GM23338 (cell line): ENCODE data around the gene C1orf52. TPM values are rescaled to one million over a fixed set of nuclear protein-coding genes. Genes with fewer than 3 reads are reported as not detected.

ENCODE experiments used
- ATAC-seq: fragments of 200-7000 bp; cut with Tn5 transposase; 3 replicates; pipeline ENCODE4 v1.9.1; 2020
- DNase-seq: peaks from one replicate; pipeline ENCODE4 v3.0.0-alpha.2; 2015; ENCODE audit warnings: low spot score
- H2AFZ ChIP-seq: fragments of 200-600 bp; sonication (generic); 2 replicates; pipeline ENCODE4 v1.8.0; 2016; ENCODE audit warnings: antibody characterized with exemption, mild to moderate bottlenecking, moderate library complexity
- H3F3A ChIP-seq: fragments of 200-600 bp; sonication (generic); replicated peaks from 2 replicates; pipeline ENCODE4 v1.8.0; 2017; ENCODE audit warnings: antibody characterized with exemption, mixed run types, low read depth
- H3K27ac ChIP-seq: fragments of 200-600 bp; sonication (generic); 2 replicates; pipeline ENCODE4 v1.6.1; 2016; ENCODE audit warnings: low read depth
- H3K27me3 ChIP-seq: fragments of 200-600 bp; sonication (generic); 2 replicates; pipeline ENCODE4 v1.8.0; 2016; ENCODE audit warnings: mild to moderate bottlenecking, mixed run types, moderate library complexity; ENCODE audit not compliant: insufficient read depth
- H3K36me3 ChIP-seq: fragments of 200-600 bp; sonication (generic); 2 replicates; pipeline ENCODE4 v1.8.0; 2016; ENCODE audit warnings: mild to moderate bottlenecking; ENCODE audit not compliant: insufficient read depth
- H3K4me1 ChIP-seq: fragments of 200-600 bp; sonication (generic); 2 replicates; pipeline ENCODE4 v1.8.0; 2016; ENCODE audit warnings: mild to moderate bottlenecking, moderate library complexity; ENCODE audit not compliant: insufficient read depth
- H3K4me2 ChIP-seq: fragments of 200-600 bp; sonication (generic); 2 replicates; pipeline ENCODE4 v1.7.1; 2017; ENCODE audit warnings: mixed run types
- H3K4me3 ChIP-seq: fragments of 200-600 bp; sonication (generic); 2 replicates; pipeline ENCODE4 v1.6.1; 2016; ENCODE audit warnings: mixed run types
- H3K79me2 ChIP-seq: fragments of 200-600 bp; sonication (generic); replicated peaks from 2 replicates; pipeline ENCODE4 v1.8.0; 2017; ENCODE audit warnings: mild to moderate bottlenecking; ENCODE audit not compliant: insufficient read depth
- H3K9me2 ChIP-seq: fragments of 200-600 bp; sonication (generic); 2 replicates; pipeline ENCODE4 v1.8.0; 2017; ENCODE audit not compliant: insufficient read depth
- H4K20me1 ChIP-seq: fragments of 200-600 bp; sonication (generic); replicated peaks from 2 replicates; pipeline ENCODE4 v1.8.0; 2017; ENCODE audit warnings: mild to moderate bottlenecking; ENCODE audit not compliant: insufficient read depth
- H3K27ac Mint-ChIP-seq: 2 replicates; pipeline ENCODE4 v1.8.0; 2020; ENCODE audit warnings: inconsistent platforms, mild to moderate bottlenecking, moderate library complexity, mixed read lengths
- H3K27me3 Mint-ChIP-seq: 3 replicates; pipeline ENCODE4 v1.8.0; 2022; ENCODE audit warnings: low read depth, mild to moderate bottlenecking, moderate library complexity, mixed read lengths, inconsistent platforms; ENCODE audit not compliant: insufficient read depth, poor library complexity
- H3K36me3 Mint-ChIP-seq: 3 replicates; pipeline ENCODE4 v1.8.0; 2021; ENCODE audit warnings: low read depth, mild to moderate bottlenecking, inconsistent platforms, moderate library complexity, mixed read lengths
- H3K4me1 Mint-ChIP-seq: 3 replicates; pipeline ENCODE4 v1.8.0; 2020; ENCODE audit warnings: mild to moderate bottlenecking, inconsistent platforms, mixed read lengths
- H3K4me3 Mint-ChIP-seq: 3 replicates; pipeline ENCODE4 v1.8.0; 2021; ENCODE audit warnings: moderate library complexity, mild to moderate bottlenecking, inconsistent platforms, mixed read lengths
- H3K9me3 Mint-ChIP-seq: 3 replicates; pipeline ENCODE4 v1.8.0; 2020; ENCODE audit warnings: moderate library complexity, mild to moderate bottlenecking, inconsistent platforms, mixed read lengths
- CTCF ChIP-seq, 2 experiments: fragments of 200-600 bp in 1 of 2; sonication (generic) in 1 of 2; conservative IDR thresholded peaks; 2 replicates each; pipeline versions ENCODE4 v1.5.1 to v1.6.1; 2016 to 2017; ENCODE audit warnings: antibody characterized with exemption in 2 of 2, low read depth in 2 of 2, mild to moderate bottlenecking in 2 of 2, moderate library complexity in 1 of 2
- ETS1 ChIP-seq: IDR thresholded peaks from 2 replicates; pipeline ENCODE4 v1.6.1; 2016; ENCODE audit warnings: antibody characterized with exemption
- EZH2 ChIP-seq: fragments of 200-600 bp; sonication (generic); IDR thresholded peaks from one replicate; pipeline ENCODE4 v1.8.0; 2017; ENCODE audit warnings: antibody characterized with exemption, mild to moderate bottlenecking, low read depth; ENCODE audit not compliant: unreplicated experiment
- EZH2phosphoT487 ChIP-seq: fragments of 200-600 bp; sonication (generic); IDR thresholded peaks from one replicate; pipeline ENCODE4 v1.8.1; 2018; ENCODE audit warnings: antibody characterized with exemption; ENCODE audit not compliant: unreplicated experiment
- JUNB ChIP-seq: IDR thresholded peaks from one replicate; pipeline ENCODE4 v1.6.1; 2016; ENCODE audit warnings: antibody characterized with exemption; ENCODE audit not compliant: unreplicated experiment
- NANOG ChIP-seq: IDR thresholded peaks from 2 replicates; pipeline ENCODE4 v1.6.1; 2016; ENCODE audit warnings: antibody characterized with exemption, borderline replicate concordance
- POLR2AphosphoS5 ChIP-seq: IDR thresholded peaks from 2 replicates; pipeline ENCODE4 v1.6.1; 2016; ENCODE audit warnings: antibody characterized with exemption, low read depth
- STAT1 ChIP-seq: IDR thresholded peaks from one replicate; pipeline ENCODE4 v1.6.1; 2016; ENCODE audit warnings: antibody characterized with exemption; ENCODE audit not compliant: unreplicated experiment
- ZNF114 ChIP-seq: fragments of 250-450 bp; sonication (Bioruptor Pico); IDR thresholded peaks from 2 replicates; pipeline ENCODE4 v1.5.0; 2020; ENCODE audit warnings: mild to moderate bottlenecking, moderate library complexity
- ZNF331 ChIP-seq: fragments of 250-450 bp; sonication (Bioruptor Pico); IDR thresholded peaks from 2 replicates; pipeline ENCODE4 v1.5.0; 2020; ENCODE audit warnings: low read depth, mild to moderate bottlenecking, moderate library complexity
- ZNF462 ChIP-seq: fragments of 250-450 bp; sonication (Bioruptor Pico); IDR thresholded peaks from 2 replicates; pipeline ENCODE4 v1.5.0; 2020; ENCODE audit warnings: mild to moderate bottlenecking, moderate library complexity
- polyA plus RNA-seq: library from polyadenylated mRNA; unstranded; fragments of >200 nt; fragmentation: Nextera tagmentation; extraction: Ambion mirVana; gene quantifications from 2 replicates; pipeline ENCODE4 v1.2.1, GENCODE V29; 2016
- total RNA-seq: library from RNA; depleted of rRNA; stranded (reverse); fragments of >200 nt; shearing (Covaris generic); gene quantifications from 2 replicates; pipeline ENCODE4 v1.2.3, GENCODE V29; 2014

The C1orf52 gene
- total and polyA plus RNA-seq, 2 experiments from 2014 or later, result 35.6 to 102 TPM

- H3K27ac ChIP-seq, result no peak overlapping the region
- no peaks in the 10 kb centered on the region for H3F3A ChIP-seq
- H3K36me3 Mint-ChIP-seq, result no peaks in the 10 kb centered on the region
- no peak overlapping the region for H3K27ac Mint-ChIP-seq
- no peaks in the 10 kb centered on the region for H3K9me2 ChIP-seq
- TF ChIP-seq ZNF331 (CRISPR knock-in tag) (no peak), ETS1 (no peak), JUNB (no peak), STAT1 (no peak), EZH2 (no peak)
- H3K27me3 ChIP-seq, result no peaks in the 10 kb centered on the region
- no peak for DNase-seq
- H3K36me3 ChIP-seq, result no peaks in the 10 kb centered on the region
- no peak overlapping the region for H3K4me2 ChIP-seq
- peak overlapping the region; percentile 87; the same call in 1 of the 2 replicates for H2AFZ ChIP-seq
- H3K79me2 ChIP-seq, result no peaks in the 10 kb centered on the region
- H3K9me3 Mint-ChIP-seq, result no peaks in the 10 kb centered on the region
- ATAC-seq, result peak; percentile 67
- peaks cover 24% of the 10 kb centered on the region for H3K4me1 ChIP-seq
- H3K4me1 Mint-ChIP-seq, result peaks cover 22% of the 10 kb centered on the region
- H3K4me3 ChIP-seq, result no peak overlapping the region
- H3K4me3 Mint-ChIP-seq, result no peak overlapping the region
- peaks cover 3% of the 10 kb centered on the region for H3K27me3 Mint-ChIP-seq
- H4K20me1 ChIP-seq, result no peaks in the 10 kb centered on the region
Measured at GRCh38 chr1:85219853-85220610, 39.4 kb downstream of the C1orf52 start.

GRCh38 chr1:85216697-85217096, 42.8 kb downstream of the C1orf52 start:
- no peak for ATAC-seq
- Histone ChIP-seq H3K4me1 (peaks cover 12% of the 10 kb centered on the region; the same call in 1 of the 2 replicates), H3K36me3 (no peaks in the 10 kb centered on the region), H3K9me2 (no peaks in the 10 kb centered on the region), H3K27ac (no peak overlapping the region), H4K20me1 (no peaks in the 10 kb centered on the region), H3K79me2 (no peaks in the 10 kb centered on the region), H2AFZ (no peak overlapping the region), H3K4me3 (no peak overlapping the region), H3K27me3 (no peaks in the 10 kb centered on the region), H3F3A (no peaks in the 10 kb centered on the region), H3K4me2 (no peak overlapping the region)
- no peaks in the 10 kb centered on the region for H3K9me3 Mint-ChIP-seq
- DNase-seq, result no peak
- no peak overlapping the region for H3K27ac Mint-ChIP-seq
- no peak overlapping the region for H3K4me3 Mint-ChIP-seq
- no peaks in the 10 kb centered on the region for H3K36me3 Mint-ChIP-seq
- peaks cover 3% of the 10 kb centered on the region for H3K27me3 Mint-ChIP-seq
- H3K4me1 Mint-ChIP-seq, result peaks cover 11% of the 10 kb centered on the region
- TF ChIP-seq NANOG, result no peak
- TF ChIP-seq EZH2, result no peak
- TF ChIP-seq ETS1, result no peak
- no peak for TF ChIP-seq STAT1
- TF ChIP-seq ZNF331 (CRISPR knock-in tag), result no peak
- TF ChIP-seq POLR2AphosphoS5, result no peak
- no peak for TF ChIP-seq ZNF462
- TF ChIP-seq ZNF114 (CRISPR knock-in tag), result no peak
- TF ChIP-seq EZH2phosphoT487, result no peak
- no peak for TF ChIP-seq CTCF (conservative IDR thresholded peaks at IDR 0.05; ENCODE audit: low read depth in 2 of 2)
